Breast epithelium (tissue), 3 donors: ENCODE results near the gene MPZL2.

ENCODE experiments used
- CTCF ChIP-seq, 3 donors: fragments of 450-650 bp; IDR thresholded peaks; one replicate each; pipeline ENCODE4 v1.5.1; 2016 to 2017; ENCODE audit warnings: antibody characterized with exemption in 3 of 3, mild to moderate bottlenecking in 3 of 3, moderate library complexity in 3 of 3
- POLR2A ChIP-seq: fragments of 450-650 bp; IDR thresholded peaks from one replicate; pipeline ENCODE4 v1.6.1; 2016; ENCODE audit warnings: antibody characterized with exemption, mild to moderate bottlenecking, moderate library complexity
- POLR2AphosphoS5 ChIP-seq, 3 donors: sonication (generic); formaldehyde crosslinking; IDR thresholded peaks; one replicate each; pipeline ENCODE4 v1.6.1; 2017; ENCODE audit warnings: antibody characterized with exemption in 3 of 3

- TF ChIP-seq CTCF (IDR thresholded peaks at IDR 0.05) (no peak), POLR2AphosphoS5 (IDR thresholded peaks at IDR 0.05) (no peak), POLR2A (no peak)
Observed at GRCh38 chr11:118275176-118275575, 11.1 kb upstream of the MPZL2 start.
